ENCODE data around the gene DDX52. TPM values are rescaled to one million over a fixed set of nuclear protein-coding genes. Genes with fewer than 3 reads are reported as not detected.
A peak's percentile ranks its signal among the peaks of the same experiment; 100 is the strongest.

The DDX52 gene
- total RNA-seq, 1 experiment from 2014 or later = 27.7 TPM

DNA sequence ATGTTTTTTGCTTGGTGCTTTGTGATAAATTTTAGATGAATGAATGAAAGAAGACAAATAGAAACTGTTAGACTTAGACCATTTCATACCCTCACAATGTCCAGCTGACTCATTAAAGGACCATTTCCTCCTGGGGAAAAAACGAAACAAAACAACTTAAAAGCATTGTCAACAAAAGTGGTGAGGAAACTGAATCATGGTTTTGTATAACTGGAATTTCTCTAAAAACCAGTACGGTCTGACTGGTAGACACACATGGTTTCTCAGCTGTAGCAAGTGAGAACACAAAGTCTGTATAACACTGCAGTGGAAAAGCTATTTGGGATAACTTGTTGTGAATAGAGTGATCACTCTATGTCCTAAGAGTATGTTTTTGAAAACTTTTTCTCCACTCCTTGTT is 5.3 kb upstream of the DDX52 start:
- BruUV-seq (replicated peaks) = no TSS peak
- ChIA-PET POLR2A (ENCODE audit: low non-redundant PET) (no interaction called here), CTCF (no interaction called here)
- no peak overlapping the region for H3K4me3 ChIP-seq (ENCODE audit: low read depth, low read length, poor library complexity, severe bottlenecking)
- TF ChIP-seq, protein P1, sequence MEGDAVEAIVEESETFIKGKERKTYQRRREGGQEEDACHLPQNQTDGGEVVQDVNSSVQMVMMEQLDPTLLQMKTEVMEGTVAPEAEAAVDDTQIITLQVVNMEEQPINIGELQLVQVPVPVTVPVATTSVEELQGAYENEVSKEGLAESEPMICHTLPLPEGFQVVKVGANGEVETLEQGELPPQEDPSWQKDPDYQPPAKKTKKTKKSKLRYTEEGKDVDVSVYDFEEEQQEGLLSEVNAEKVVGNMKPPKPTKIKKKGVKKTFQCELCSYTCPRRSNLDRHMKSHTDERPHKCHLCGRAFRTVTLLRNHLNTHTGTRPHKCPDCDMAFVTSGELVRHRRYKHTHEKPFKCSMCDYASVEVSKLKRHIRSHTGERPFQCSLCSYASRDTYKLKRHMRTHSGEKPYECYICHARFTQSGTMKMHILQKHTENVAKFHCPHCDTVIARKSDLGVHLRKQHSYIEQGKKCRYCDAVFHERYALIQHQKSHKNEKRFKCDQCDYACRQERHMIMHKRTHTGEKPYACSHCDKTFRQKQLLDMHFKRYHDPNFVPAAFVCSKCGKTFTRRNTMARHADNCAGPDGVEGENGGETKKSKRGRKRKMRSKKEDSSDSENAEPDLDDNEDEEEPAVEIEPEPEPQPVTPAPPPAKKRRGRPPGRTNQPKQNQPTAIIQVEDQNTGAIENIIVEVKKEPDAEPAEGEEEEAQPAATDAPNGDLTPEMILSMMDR (conservative IDR thresholded peaks at IDR 0.05; ENCODE audit: low read depth, low read length) = no peak
- TF ChIP-seq EZH2 (IDR thresholded peaks at IDR 0.05; ENCODE audit: borderline replicate concordance, low read depth, low read length, poor library complexity, severe bottlenecking) = no peak
- H3K4me1 ChIP-seq (ENCODE audit: insufficient read depth, low read length, poor library complexity, severe bottlenecking) = no peaks in the 10 kb centered on the region
- no peaks in the 10 kb centered on the region for H3K9me3 ChIP-seq (ENCODE audit: low read depth, low read length, poor library complexity, severe bottlenecking)
- peaks cover 34% of the 10 kb centered on the region for H3K27me3 ChIP-seq (replicated peaks; ENCODE audit: insufficient read depth, low read depth, low read length, poor library complexity)
- no peak overlapping the region for H3K27ac ChIP-seq (ENCODE audit: low read depth, low read length, poor library complexity, severe bottlenecking)
- intact Hi-C loops (cut with micrococcal nuclease; ENCODE audit: unreplicated experiment) = no loop called here
- H3K36me3 ChIP-seq (ENCODE audit: insufficient read depth, low read length, poor library complexity, severe bottlenecking) = no peaks in the 10 kb centered on the region
- no peak for DNase-seq (ENCODE audit: low spot score)

DNA sequence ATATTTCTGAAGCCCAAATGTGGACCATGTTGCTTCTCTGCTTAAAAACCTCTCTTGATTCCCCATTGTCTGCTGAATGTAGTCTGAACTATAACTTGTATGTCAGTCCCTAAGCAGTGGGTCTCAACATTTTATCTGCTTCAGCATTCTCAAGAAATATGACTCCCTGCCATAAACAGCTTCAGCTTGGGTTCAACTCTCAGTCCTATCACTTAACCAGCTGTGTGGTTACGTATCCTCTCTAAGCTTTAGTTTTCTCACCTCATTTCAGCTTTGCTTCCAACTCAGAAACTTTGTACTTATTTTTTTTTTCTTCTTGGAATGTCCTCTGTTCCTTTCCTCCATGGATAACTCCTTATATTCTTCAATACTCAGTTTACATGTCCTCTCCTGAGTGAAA is 4.6 kb upstream of the DDX52 start:
- no peak overlapping the region for H3K27ac ChIP-seq (ENCODE audit: low read depth, low read length, poor library complexity, severe bottlenecking)
- POLR2A ChIA-PET (ENCODE audit: low non-redundant PET) = interaction anchor here (0.6 kb wide), 1 partner anchor 8 kb away, joined by 3 read pairs; no protein-coding TSS in a partner anchor
- CTCF ChIA-PET = no interaction called here
- no peaks in the 10 kb centered on the region for H3K4me1 ChIP-seq (ENCODE audit: insufficient read depth, low read length, poor library complexity, severe bottlenecking)
- no peaks in the 10 kb centered on the region for H3K9me3 ChIP-seq (ENCODE audit: low read depth, low read length, poor library complexity, severe bottlenecking)
- no peak overlapping the region for H3K4me3 ChIP-seq (ENCODE audit: low read depth, low read length, poor library complexity, severe bottlenecking)
- no peak for DNase-seq (ENCODE audit: low spot score)
- no TSS peak for BruUV-seq (replicated peaks)
- H3K27me3 ChIP-seq (replicated peaks; ENCODE audit: insufficient read depth, low read depth, low read length, poor library complexity) = peaks cover 34% of the 10 kb centered on the region
- H3K36me3 ChIP-seq (ENCODE audit: insufficient read depth, low read length, poor library complexity, severe bottlenecking) = no peaks in the 10 kb centered on the region
- intact Hi-C loops (cut with micrococcal nuclease; ENCODE audit: unreplicated experiment) = no loop called here
- TF ChIP-seq EZH2 (IDR thresholded peaks at IDR 0.05; ENCODE audit: borderline replicate concordance, low read depth, low read length, poor library complexity, severe bottlenecking) = no peak
- TF ChIP-seq, protein P1 (conservative IDR thresholded peaks at IDR 0.05; ENCODE audit: low read depth, low read length) = no peak

DNA sequence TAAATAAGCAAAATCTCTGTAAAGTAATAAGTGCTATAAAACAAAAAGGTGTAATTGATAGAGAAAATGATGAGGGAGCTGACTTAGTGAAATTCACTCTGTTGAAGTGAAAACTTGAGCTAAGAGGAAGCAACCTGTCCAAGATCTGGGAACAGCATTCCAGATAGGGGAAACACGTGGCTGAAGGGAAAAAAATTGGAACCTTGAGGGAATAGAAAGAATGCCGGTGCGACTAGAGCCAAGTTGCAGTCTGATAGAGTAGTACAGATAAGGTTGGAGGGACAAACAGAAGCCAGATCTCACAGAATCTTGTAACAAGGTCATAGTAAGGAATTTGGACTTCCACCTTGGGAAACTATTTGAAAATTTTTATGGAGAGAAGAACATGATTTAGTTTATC is 623 bp upstream of the DDX52 start:
- DNase-seq (ENCODE audit: low spot score) = no peak
- peaks cover 6% of the 10 kb centered on the region for H3K36me3 ChIP-seq (ENCODE audit: insufficient read depth, low read length, poor library complexity, severe bottlenecking)
- H3K27ac ChIP-seq (ENCODE audit: low read depth, low read length, poor library complexity, severe bottlenecking) = no peak overlapping the region

More for the DNA sequence above, 623 bp upstream of the DDX52 start:
- no peaks in the 10 kb centered on the region for H3K4me1 ChIP-seq (ENCODE audit: insufficient read depth, low read length, poor library complexity, severe bottlenecking)
- peak overlapping the region; percentile 79 for H3K4me3 ChIP-seq (ENCODE audit: low read depth, low read length, poor library complexity, severe bottlenecking)
- TF ChIP-seq, protein P1 (conservative IDR thresholded peaks at IDR 0.05; ENCODE audit: low read depth, low read length) = no peak
- no peak for TF ChIP-seq EZH2 (IDR thresholded peaks at IDR 0.05; ENCODE audit: borderline replicate concordance, low read depth, low read length, poor library complexity, severe bottlenecking)
- no peaks in the 10 kb centered on the region for H3K9me3 ChIP-seq (ENCODE audit: low read depth, low read length, poor library complexity, severe bottlenecking)
- intact Hi-C loops (cut with micrococcal nuclease; ENCODE audit: unreplicated experiment) = no loop called here
- CTCF ChIA-PET = no interaction called here
- POLR2A ChIA-PET (ENCODE audit: low non-redundant PET) = no interaction called here
- BruUV-seq (replicated peaks) = no TSS peak
- peaks cover 24% of the 10 kb centered on the region for H3K27me3 ChIP-seq (replicated peaks; ENCODE audit: insufficient read depth, low read depth, low read length, poor library complexity)
